Left lung (tissue), 10 donors: ENCODE data around the gene TICAM1. TPM values are rescaled to one million over a fixed set of nuclear protein-coding genes. Genes with fewer than 3 reads are reported as not detected.
"Not testable (repeated sequence)": the region's sequence is repeated elsewhere in the genome, so short reads cannot be mapped to it uniquely, and the experiment has no call there.

Source experiments
- ATAC-seq: fragments of 200-7000 bp; cut with Tn5 transposase; one replicate; pipeline ENCODE4 v1.9.1; 2020; ENCODE audit warnings: moderate library complexity
- DNase-seq, 4 donors: peaks; one replicate each; pipeline ENCODE4 v3.0.0-alpha.2; 2013 to 2020
- H3K27ac ChIP-seq, 2 donors: fragments of 200-600 bp; sonication (generic) in 1 of 2; one replicate each; pipeline versions ENCODE4 v1.5.0 to v1.8.0; 2020 to 2021
- H3K27me3 ChIP-seq, 2 donors: fragments of 200-600 bp; sonication (generic) in 1 of 2; one replicate each; pipeline versions ENCODE4 v1.5.0 to v1.8.0; 2020 to 2021
- H3K36me3 ChIP-seq, 2 donors: fragments of 200-600 bp; sonication (generic) in 1 of 2; one replicate each; pipeline versions ENCODE4 v1.5.0 to v1.8.0; 2020 to 2021
- H3K4me1 ChIP-seq, 2 donors: fragments of 200-600 bp; one replicate each; pipeline ENCODE4 v1.8.0; 2021
- H3K4me3 ChIP-seq, 2 donors: fragments of 200-600 bp; sonication (generic) in 1 of 2; one replicate each; pipeline versions ENCODE4 v1.5.0 to v1.8.0; 2020 to 2021; ENCODE audit warnings: mild to moderate bottlenecking in 1 of 2
- H3K9me3 ChIP-seq, 2 donors: fragments of 200-600 bp; sonication (generic) in 1 of 2; one replicate each; pipeline versions ENCODE4 v1.5.0 to v1.8.0; 2020 to 2021
- CTCF ChIP-seq, 2 donors: fragments of 200-600 bp; sonication (generic) in 1 of 2; IDR thresholded peaks; one replicate each; pipeline versions ENCODE4 v1.5.0 to v1.8.0; 2021; ENCODE audit warnings: antibody characterized with exemption in 2 of 2
- intact Hi-C, 2 donors: fragments of 100-400 bp; cut with DNase I; formaldehyde crosslinking; loops; one replicate each; pipeline versions ENCODE4 v1.11.2 to v1.14.2; 2022
- polyA plus RNA-seq, 6 donors: library from polyadenylated mRNA; unstranded; fragments of 120-200 nt; gene quantifications; one replicate each; pipeline ENCODE4 v1.2.1, GENCODE V29; 2013; ENCODE audit not compliant: insufficient read length in 6 of 6
- total RNA-seq, 2 donors: library from RNA; stranded (reverse); fragmentation: NEBNext Ultra II Directional; extraction: Animal tissue kit (Norgen Biotek cat#: 25700); gene quantifications; one replicate each; pipeline ENCODE4 v1.2.1, GENCODE V29; 2021
- donor health status: DM: no; HTN: yes; CAD: no.
- donor health status: DM: no; HTN: no; CAD: no.

TICAM1 gene
- total and polyA plus RNA-seq, 8 donors = 5.6 to 14.6 (median 7.3) TPM

- intact Hi-C loops = no loop called here
Observed at GRCh38 chr19:4843647-4843965, 12.1 kb upstream of the TICAM1 start.

GRCh38 chr19:4839192-4839591 is 7.7 kb upstream of the TICAM1 start:
- intact Hi-C loops = no loop called here
- Histone ChIP-seq H3K4me3 (no peak overlapping the region), H3K36me3 (peaks cover 0 to 69% of the 10 kb centered on the region in 2 donors), H3K27me3 (no peaks in the 10 kb centered on the region), H3K4me1 (peaks cover 0 to 15% of the 10 kb centered on the region in 2 donors), H3K9me3 (no peaks in the 10 kb centered on the region), H3K27ac (no peak overlapping the region)
- DNase-seq = no peak
- no peak for ATAC-seq
- no peak for TF ChIP-seq CTCF (IDR thresholded peaks at IDR 0.05)

More at GRCh38 chr19:4843647-4843965, 12.1 kb upstream of the TICAM1 start:
- no peak overlapping the region for H3K27ac ChIP-seq
- H3K4me1 ChIP-seq = peaks cover 0 to 11% of the 10 kb centered on the region in 2 donors
- DNase-seq = no peak
- no peak for TF ChIP-seq CTCF (IDR thresholded peaks at IDR 0.05)
- no peak for ATAC-seq
- peaks cover 0 to 99% of the 10 kb centered on the region in 2 donors for H3K36me3 ChIP-seq
- H3K27me3 ChIP-seq = no peaks in the 10 kb centered on the region
- no peak overlapping the region for H3K4me3 ChIP-seq
- H3K9me3 ChIP-seq = no peaks in the 10 kb centered on the region

- H3K4me3 ChIP-seq = no peak overlapping the region
- DNase-seq = no peak
- H3K4me1 ChIP-seq = peaks cover 10 to 37% of the 10 kb centered on the region in 2 donors
- H3K27me3 ChIP-seq = no peaks in the 10 kb centered on the region
- H3K27ac ChIP-seq = no peak overlapping the region
- no peak for TF ChIP-seq CTCF (IDR thresholded peaks at IDR 0.05)
- H3K9me3 ChIP-seq = no peaks in the 10 kb centered on the region
- peaks cover 0 to 6% of the 10 kb centered on the region in 2 donors for H3K36me3 ChIP-seq
- ATAC-seq = no peak
- intact Hi-C loops = no loop called here
Observed at GRCh38 chr19:4832776-4833175, 1.3 kb upstream of the TICAM1 start.

- H3K27me3 ChIP-seq, DNase-seq, H3K9me3 ChIP-seq, H3K36me3 ChIP-seq, intact Hi-C loops: not testable (repeated sequence)
- Histone ChIP-seq H3K4me3 (peak overlapping the region; percentile 93 to 97), H3K27ac (peak overlapping the region; percentile 85 to 91), H3K4me1 (peaks cover 10 to 34% of the 10 kb centered on the region in 2 donors)
- ATAC-seq = peak; percentile 33
Observed at GRCh38 chr19:4831979-4832340, 448 bp upstream of the TICAM1 start.

GRCh38 chr19:4830768-4831265 is 695 bp downstream of the TICAM1 start:
- Histone ChIP-seq H3K4me3 (peak overlapping the region; percentile 93 to 97), H3K9me3 (no peaks in the 10 kb centered on the region), H3K4me1 (peaks cover 10 to 34% of the 10 kb centered on the region in 2 donors), H3K27ac (peak overlapping the region; percentile 85 to 91), H3K27me3 (no peaks in the 10 kb centered on the region), H3K36me3 (peaks cover 0 to 6% of the 10 kb centered on the region in 2 donors)
- ATAC-seq (peak; percentile 14), DNase-seq (no peak)
- intact Hi-C loops = no loop called here
- TF ChIP-seq CTCF (IDR thresholded peaks at IDR 0.05) = no peak

- no peak for TF ChIP-seq CTCF (IDR thresholded peaks at IDR 0.05)
- H3K4me3 ChIP-seq = peak overlapping the region; percentile 93 to 97
- peaks cover 0 to 8% of the 10 kb centered on the region in 2 donors for H3K36me3 ChIP-seq
- peaks cover 10 to 34% of the 10 kb centered on the region in 2 donors for H3K4me1 ChIP-seq
- no peaks in the 10 kb centered on the region for H3K9me3 ChIP-seq
- ATAC-seq (no peak), DNase-seq (no peak)
- H3K27ac ChIP-seq = peak overlapping the region; percentile 85 to 91
- intact Hi-C loops = no loop called here
- no peaks in the 10 kb centered on the region for H3K27me3 ChIP-seq
Observed at GRCh38 chr19:4830332-4830731, 1.2 kb downstream of the TICAM1 start.
